ENCODE data around the gene TMEM209.
"Not testable (repeated sequence)": the region's sequence is repeated elsewhere in the genome, so short reads cannot be mapped to it uniquely, and the experiment has no call there.

The TMEM209 gene

GRCh38 chr7:130216750-130217149, 11.5 kb upstream of the TMEM209 start:
- DNase-seq: no peak

GRCh38 chr7:130216025-130216424, 10.8 kb upstream of the TMEM209 start:
- no peak for DNase-seq

GRCh38 chr7:130213828-130214227, 8.6 kb upstream of the TMEM209 start:
- no peak for DNase-seq

- DNase-seq: no peak
Measured at GRCh38 chr7:130210181-130210935, 5.2 kb upstream of the TMEM209 start.

- DNase-seq: no peak
Measured at GRCh38 chr7:130208516-130208915, 3.3 kb upstream of the TMEM209 start.

- no peak for DNase-seq
Measured at GRCh38 chr7:130207642-130208041, 2.4 kb upstream of the TMEM209 start, which contains the start of gene SSMEM1. Gene SSMEM1 (plus strand): TSS chr7:130207860. CDS start chr7:130207911, 51 bp downstream.

- DNase-seq: no peak
Measured at GRCh38 chr7:130207033-130207432, 1.8 kb upstream of the TMEM209 start.

GRCh38 chr7:130201796-130202195, 3.4 kb downstream of the TMEM209 start:
- no peak for DNase-seq

- DNase-seq: no peak
Measured at GRCh38 chr7:130197094-130197493, 8.1 kb downstream of the TMEM209 start.

- DNase-seq: no peak
Measured at GRCh38 chr7:130196476-130196875, 8.7 kb downstream of the TMEM209 start.

GRCh38 chr7:130195396-130195795, 9.8 kb downstream of the TMEM209 start:
- no peak for DNase-seq

- no peak for DNase-seq
Measured at GRCh38 chr7:130191791-130192190, 13.4 kb downstream of the TMEM209 start.

GRCh38 chr7:130189343-130189742, 15.9 kb downstream of the TMEM209 start:
- no peak for DNase-seq

GRCh38 chr7:130187360-130187759, 17.8 kb downstream of the TMEM209 start:
- DNase-seq: no peak

GRCh38 chr7:130184349-130184748, 20.9 kb downstream of the TMEM209 start:
- not testable (repeated sequence) for DNase-seq

GRCh38 chr7:130182990-130183389, 22.2 kb downstream of the TMEM209 start:
- DNase-seq: no peak

GRCh38 chr7:130181263-130181605, 24.0 kb downstream of the TMEM209 start:
- no peak for DNase-seq

GRCh38 chr7:130180571-130181262, 24.5 kb downstream of the TMEM209 start:
- peak in 1 of 2 experiments; percentile 19 for DNase-seq

GRCh38 chr7:130179631-130180030, 25.6 kb downstream of the TMEM209 start:
- DNase-seq: no peak

- no peak for DNase-seq
Measured at GRCh38 chr7:130178251-130178650, 27.0 kb downstream of the TMEM209 start.

GRCh38 chr7:130174237-130174959, 30.8 kb downstream of the TMEM209 start:
- DNase-seq: no peak

GRCh38 chr7:130162196-130162595, 43.0 kb downstream of the TMEM209 start:
- no peak for DNase-seq

GRCh38 chr7:130160455-130160854, 44.8 kb downstream of the TMEM209 start:
- no peak for DNase-seq

- no peak for DNase-seq
Measured at GRCh38 chr7:130160023-130160422, 45.2 kb downstream of the TMEM209 start.

Data from stimulated activated CD4-positive, alpha-beta T cell treated with anti-CD3 and anti-CD28 coated beads, Interleukin-4, amount 100 ng/mL, for 4 hours (primary cell).